GM18868 (cell line): ENCODE results near the gene AIFM3.

Experiments used
- ATAC-seq: cut with Tn5 transposase; IDR thresholded peaks from one replicate; pipeline ENCODE4 v1.9.1; 2021; ENCODE audit warnings: mild to moderate bottlenecking, moderate library complexity; ENCODE audit not compliant: unreplicated experiment

Gene AIFM3

GRCh38 chr22:21025763-21026755 is 59.0 kb downstream of the AIFM3 start:
- no peak for ATAC-seq

GRCh38 chr22:21026783-21027692 is 60.0 kb downstream of the AIFM3 start:
- ATAC-seq = no peak

- no peak for ATAC-seq
Measured at GRCh38 chr22:21028277-21029251, 61.5 kb downstream of the AIFM3 start.

- no peak for ATAC-seq
Measured at GRCh38 chr22:21029486-21030025, 62.5 kb downstream of the AIFM3 start.

GRCh38 chr22:21030032-21030431 is 63.0 kb downstream of the AIFM3 start:
- ATAC-seq = no peak
